GM19372 (cell line): Measurements from ENCODE around the gene PPP1R7.
"Not testable (repeated sequence)": the region's sequence is repeated elsewhere in the genome, so short reads cannot be mapped to it uniquely, and the experiment has no call there.

Experiments used
- ATAC-seq: cut with Tn5 transposase; IDR thresholded peaks from one replicate; pipeline ENCODE4 v1.9.1; 2021; ENCODE audit warnings: mild to moderate bottlenecking, low read depth, moderate library complexity; ENCODE audit not compliant: unreplicated experiment

Gene PPP1R7

DNA sequence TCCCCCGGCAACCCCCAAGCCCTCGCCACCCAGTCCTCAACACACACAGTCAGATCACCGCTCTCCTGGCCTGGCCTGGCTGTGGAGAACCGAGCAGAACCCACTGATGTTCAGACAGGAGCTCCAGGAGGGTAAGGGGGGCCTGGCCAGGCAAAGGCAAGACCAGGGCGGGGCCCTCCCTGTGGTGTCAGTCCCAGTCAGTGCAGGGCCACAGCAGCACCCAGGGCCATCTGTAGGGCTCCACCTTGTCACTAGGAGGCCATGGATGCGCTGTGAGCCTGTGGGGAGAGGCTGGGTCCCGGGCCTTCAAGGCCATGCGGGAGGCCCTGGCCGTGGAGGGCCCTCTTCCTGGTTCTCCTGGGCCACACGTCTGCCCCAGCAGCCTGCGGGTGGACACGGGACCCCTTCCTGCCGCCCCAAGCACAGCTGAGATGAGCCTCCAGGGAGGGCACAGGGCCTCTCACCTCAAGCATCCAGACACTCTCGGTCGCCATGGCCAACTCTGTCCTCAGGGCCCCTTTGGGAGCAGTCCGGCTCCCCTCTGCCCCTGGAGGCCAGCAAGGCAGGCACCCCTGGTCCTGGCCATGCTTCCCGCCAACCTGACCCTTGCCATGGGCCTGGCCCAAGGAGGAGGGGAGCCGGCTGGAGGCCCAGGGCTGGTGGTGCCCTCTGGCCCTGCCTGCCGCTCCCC, 40.2 kb downstream of the PPP1R7 start:
- ATAC-seq, result no peak

DNA sequence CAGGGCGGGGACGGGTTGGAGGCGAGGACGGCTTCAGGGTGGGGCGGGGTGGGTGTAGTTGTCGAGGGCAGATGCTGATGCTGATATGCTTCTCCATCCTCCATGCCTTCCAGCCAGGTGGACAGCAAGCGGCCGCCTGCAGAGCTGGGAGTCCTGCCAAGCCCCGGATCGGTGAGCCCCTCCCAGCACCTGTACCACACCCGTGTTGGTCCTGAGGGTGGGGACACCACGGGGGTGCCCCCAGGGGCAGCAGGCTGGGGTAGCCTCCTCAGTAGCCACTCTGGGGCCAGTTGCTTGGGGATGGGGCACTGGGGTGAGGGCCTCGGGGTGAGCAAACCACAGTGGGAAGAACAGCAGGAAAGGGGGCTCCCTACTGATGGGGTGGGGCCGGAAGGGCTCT, 40.8 kb downstream of the PPP1R7 start:
- no peak for ATAC-seq

GRCh38 chr2:241193271-241193670, 43.0 kb downstream of the PPP1R7 start:
- ATAC-seq, result no peak

- no peak for ATAC-seq
These were observed 44.5 kb downstream of the PPP1R7 start for GRCh38 chr2:241194811-241195210.

DNA sequence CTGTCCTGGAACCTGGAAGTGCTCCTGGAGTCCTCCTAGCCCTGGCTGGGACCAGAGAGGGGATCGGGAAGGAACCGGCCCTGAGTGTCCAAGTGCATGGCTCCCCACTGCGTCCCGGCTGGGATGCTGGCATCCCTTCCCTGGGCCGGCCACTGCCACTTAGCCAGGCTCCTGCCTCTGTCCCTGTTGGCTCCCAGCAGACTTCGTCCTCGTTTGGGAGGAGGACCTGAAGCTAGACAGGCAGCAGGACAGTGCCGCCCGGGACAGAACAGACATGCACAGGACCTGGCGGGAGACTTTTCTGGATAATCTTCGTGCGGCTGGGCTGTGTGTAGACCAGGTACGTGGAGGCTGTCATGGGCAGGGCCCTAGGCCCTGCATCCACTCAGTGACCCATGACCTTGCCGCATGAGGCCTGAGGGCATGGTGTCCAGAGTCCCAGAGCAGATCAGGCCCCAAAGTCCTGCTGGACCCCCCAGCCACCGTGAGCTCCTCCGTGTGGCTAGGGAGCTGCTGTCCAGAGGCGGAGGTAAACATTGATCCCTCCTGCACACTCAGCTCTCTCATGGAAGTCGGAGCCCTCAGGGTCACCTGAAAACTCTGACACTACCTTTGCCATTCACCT, 45.4 kb downstream of the PPP1R7 start:
- ATAC-seq, result no peak

- not testable (repeated sequence) for ATAC-seq
These were observed 47.0 kb downstream of the PPP1R7 start for GRCh38 chr2:241197246-241197645.

DNA sequence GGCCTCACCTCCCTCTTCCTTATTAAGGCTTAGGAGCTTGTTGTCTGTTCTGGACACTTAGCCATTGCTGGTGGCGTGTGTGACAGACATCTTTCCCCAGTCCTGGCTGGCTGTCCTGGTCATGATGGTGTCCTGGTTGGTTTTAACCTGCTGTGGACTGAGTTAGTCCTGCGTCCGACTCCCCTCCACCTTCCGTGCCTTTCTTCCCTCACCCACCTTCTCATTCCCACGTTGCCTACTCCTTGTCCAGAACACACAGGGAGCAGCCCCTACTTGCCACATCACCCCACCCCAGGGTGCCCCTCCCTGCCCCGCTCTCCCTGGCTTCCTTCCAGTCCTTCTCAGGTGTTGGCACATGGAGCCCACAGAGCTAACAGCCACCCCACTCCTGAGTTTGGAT, 47.7 kb downstream of the PPP1R7 start:
- ATAC-seq, result no peak

- no peak for ATAC-seq
These were observed 48.4 kb downstream of the PPP1R7 start for GRCh38 chr2:241198381-241199279.

- no peak for ATAC-seq
These were observed 49.0 kb downstream of the PPP1R7 start for GRCh38 chr2:241199286-241199685.

DNA sequence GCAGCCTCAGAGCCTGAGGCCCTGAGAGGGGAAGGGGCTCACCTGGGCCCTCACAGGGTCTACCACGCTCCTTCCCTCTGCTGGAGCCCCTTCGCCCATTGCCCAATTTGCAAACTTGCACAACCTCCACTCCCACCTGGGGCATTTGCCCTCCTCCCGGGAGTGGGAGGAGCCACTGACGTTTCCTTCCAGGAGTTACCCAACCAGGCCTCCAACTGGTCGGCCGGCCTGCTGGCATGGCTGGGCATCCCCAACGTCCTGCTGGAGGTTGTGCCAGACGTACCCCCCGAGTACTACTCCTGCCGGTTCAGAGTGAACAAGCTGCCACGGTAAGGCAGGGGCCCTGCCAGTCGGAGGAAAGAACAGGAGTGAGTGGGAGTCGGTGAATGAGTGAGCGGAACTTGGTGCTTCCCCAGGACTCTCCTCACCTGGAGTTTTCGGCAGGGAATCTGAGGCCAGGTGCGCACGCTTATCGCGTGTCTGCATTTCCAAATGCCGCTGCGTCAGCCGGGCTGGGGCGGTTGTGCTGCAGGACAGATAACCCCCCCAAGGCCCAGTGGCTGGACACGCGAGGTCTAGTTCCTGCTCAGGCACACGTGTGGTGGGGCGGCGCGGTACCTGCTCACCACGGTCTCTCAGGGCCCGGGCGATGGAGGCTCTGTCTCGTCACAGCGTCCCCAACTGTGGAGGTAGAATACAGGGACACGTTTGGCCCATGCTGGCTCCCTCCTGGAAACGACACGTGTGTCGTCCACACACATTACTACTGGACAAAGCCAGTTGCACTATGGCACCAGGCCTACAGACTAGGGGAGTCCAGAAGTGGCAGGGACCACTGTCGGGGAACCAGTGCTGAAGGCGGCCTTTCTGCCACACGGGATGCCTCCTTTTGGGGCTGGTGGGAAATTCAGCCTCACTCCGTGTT, 49.9 kb downstream of the PPP1R7 start:
- ATAC-seq, result no peak

DNA sequence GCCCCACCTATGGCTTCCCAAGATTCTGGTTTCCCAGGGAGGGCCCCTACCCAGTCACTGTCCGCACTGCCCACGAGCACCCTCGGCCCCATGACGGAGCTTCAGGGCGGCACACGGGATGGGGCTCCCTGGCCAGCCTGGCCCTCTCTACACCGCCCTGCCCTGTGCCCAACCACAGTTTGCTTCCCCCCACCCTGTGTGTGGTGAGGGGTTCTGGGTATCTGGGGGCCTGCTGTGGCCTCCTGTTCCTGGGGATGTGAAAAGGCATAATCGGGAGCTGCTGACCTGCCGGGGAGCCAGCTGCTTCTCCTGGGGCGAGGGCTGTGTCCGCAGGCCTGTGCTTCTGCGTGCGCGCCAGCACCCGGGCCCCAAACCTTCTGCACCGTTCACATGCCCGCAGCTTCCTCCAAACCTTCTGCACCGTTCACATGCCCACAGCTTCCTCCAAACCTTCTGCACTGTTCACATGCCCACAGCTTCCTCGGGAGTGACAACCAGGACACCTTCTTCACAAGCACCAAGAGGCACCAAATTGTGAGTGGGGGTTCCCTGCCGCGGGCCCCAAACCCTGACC, 50.6 kb downstream of the PPP1R7 start:
- no peak for ATAC-seq

DNA sequence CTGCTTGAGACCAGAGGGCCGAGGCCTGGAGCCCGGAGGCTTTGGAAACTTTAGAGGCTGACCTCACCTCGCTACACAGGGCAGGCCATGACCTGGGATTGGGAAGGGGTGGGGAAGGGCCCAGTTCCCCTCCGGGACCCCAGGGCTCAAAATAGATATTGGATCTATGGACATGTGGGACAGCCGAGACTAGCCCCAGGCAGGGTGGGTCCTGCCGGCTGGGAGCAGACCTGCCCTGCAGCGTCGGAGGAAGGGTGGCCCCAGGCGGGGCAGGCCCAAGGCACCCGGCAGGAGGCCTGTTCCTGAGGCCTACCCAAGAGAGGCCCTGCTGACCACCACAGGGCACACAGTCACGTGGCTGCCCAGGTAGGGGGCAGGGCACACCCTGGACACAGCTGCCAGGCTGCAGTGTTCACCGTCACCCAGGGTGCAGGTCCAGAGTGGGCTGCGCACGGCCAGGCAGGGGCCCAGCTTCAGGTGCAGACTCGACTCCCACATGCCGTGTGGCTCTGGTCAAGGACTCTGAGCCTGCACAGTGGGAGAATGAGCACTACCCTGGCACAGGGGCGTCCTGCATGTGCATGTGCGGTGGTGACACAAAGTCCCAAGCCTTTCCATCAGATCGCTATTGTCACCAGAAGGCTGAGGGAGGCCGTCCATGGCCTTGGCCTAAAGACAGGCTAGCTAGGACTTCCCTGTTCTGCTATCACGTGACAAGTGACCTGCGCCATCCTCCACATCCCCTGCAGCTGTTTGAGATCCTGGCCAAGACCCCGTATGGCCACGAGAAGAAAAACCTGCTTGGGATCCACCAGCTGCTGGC, 51.4 kb downstream of the PPP1R7 start:
- no peak for ATAC-seq

DNA sequence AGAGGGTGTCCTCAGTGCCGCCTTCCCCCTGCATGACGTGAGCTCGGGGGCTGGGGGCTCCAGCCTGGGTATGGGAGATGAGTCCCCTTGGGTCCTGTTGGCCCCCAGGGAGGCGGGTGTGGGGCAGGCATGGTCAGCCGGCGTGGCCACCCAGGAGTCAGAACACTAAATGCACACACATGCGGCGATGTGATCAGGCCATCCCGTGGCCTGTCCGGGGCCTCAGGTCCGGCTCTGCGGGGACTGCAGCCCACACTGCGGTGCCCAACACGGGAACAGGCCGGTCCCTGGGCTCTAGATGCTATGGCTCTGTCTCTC, 52.0 kb downstream of the PPP1R7 start:
- ATAC-seq, result no peak

GRCh38 chr2:241202681-241203080, 52.4 kb downstream of the PPP1R7 start:
- no peak for ATAC-seq

GRCh38 chr2:241203218-241204009, 53.1 kb downstream of the PPP1R7 start:
- ATAC-seq, result no peak

DNA sequence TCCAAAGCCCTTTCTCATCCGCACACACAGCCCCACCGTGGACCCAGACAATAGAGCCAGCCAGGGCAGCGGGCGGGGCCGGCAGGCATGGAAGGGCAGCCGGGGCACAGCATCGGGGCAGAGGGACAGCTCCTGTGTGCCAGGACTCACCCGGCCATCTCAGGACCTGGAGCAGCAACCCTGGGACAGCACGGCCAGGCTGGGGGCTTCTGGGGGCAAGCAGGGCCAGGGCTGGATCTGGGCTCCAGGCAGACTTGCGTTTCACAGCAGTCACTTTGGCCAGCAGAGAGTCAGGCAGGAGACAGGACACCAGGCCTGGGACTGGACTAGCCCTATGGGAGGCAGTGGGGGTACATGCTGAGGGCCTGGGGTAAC, 53.7 kb downstream of the PPP1R7 start:
- no peak for ATAC-seq

DNA sequence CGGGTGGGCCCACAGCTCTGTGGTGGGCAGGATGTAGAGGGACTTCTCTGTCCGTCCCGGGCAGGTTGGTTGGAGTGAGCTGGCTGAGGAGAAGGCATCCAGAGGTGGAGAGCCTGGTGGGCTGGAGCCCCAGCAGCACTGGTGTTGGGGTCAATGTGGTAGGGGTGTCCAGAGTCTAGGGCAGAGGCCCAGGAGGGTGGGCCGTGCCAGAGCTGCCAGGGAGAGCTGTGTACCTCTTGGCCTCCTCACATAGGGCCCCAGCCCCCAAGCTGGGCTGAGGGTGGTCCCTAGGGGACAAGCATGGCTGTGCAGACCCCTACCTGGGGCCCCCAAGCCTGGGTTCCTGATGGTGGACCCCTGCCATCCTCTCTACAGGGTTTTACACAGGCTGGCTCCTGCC, 54.2 kb downstream of the PPP1R7 start:
- ATAC-seq, result no peak

GRCh38 chr2:241205086-241205485, 54.8 kb downstream of the PPP1R7 start:
- no peak for ATAC-seq

GRCh38 chr2:241207151-241207550, 56.9 kb downstream of the PPP1R7 start:
- ATAC-seq, result no peak
